ENCODE data around the gene SENP6.

DNA sequence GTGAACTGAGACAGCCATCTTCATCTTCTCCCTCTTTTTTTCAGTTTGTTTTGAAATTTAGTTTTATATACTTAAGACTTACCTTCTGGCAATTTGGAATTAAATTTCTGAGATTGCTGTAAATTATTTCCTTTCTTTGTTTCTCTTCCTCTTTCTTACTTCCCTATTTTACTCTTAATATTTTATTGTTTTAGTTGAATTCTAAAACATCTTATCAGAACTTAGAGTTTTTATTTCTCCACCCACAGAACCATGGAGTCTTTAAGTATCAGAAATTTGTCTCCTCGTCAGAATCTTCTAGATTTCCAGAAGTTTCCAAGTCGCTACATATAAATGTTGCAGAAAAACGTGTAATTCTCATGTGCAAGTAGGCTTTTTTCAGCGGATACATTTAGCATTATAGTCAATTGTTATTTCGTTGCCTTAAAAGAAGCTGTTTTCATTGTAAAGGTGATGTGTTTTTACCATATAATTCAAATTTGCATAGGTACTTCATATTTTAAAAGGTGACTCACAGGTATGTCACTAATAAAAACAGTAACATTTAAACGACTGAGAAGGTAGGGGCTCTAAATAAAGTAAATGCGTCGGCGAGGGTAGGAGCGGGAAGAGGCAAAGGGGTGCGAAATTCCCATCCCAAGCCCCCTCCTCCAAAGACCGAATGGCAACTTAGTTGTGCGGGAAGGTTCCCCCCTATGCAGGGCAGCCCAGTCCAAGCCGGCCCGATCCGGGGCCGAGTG is 146.5 kb downstream of the SENP6 start:
- TF ChIP-seq, protein P1, sequence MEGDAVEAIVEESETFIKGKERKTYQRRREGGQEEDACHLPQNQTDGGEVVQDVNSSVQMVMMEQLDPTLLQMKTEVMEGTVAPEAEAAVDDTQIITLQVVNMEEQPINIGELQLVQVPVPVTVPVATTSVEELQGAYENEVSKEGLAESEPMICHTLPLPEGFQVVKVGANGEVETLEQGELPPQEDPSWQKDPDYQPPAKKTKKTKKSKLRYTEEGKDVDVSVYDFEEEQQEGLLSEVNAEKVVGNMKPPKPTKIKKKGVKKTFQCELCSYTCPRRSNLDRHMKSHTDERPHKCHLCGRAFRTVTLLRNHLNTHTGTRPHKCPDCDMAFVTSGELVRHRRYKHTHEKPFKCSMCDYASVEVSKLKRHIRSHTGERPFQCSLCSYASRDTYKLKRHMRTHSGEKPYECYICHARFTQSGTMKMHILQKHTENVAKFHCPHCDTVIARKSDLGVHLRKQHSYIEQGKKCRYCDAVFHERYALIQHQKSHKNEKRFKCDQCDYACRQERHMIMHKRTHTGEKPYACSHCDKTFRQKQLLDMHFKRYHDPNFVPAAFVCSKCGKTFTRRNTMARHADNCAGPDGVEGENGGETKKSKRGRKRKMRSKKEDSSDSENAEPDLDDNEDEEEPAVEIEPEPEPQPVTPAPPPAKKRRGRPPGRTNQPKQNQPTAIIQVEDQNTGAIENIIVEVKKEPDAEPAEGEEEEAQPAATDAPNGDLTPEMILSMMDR (IDR thresholded peaks at IDR 0.05) = no peak
- TF ChIP-seq POLR2AphosphoS5 (IDR thresholded peaks at IDR 0.05) (no peak), POLR2A (IDR thresholded peaks at IDR 0.05) (no peak), EP300 (IDR thresholded peaks at IDR 0.05) (no peak)

Measured in sigmoid colon (tissue), 4 donors.